NCI-H2227 (cell line): Measurements from ENCODE around the gene TLL1.

Experiments
- DNase-seq: peaks from one replicate; lab custom pipeline; 2025; ENCODE audit not compliant: unreplicated experiment; lab: John Stamatoyannopoulos, UW

Gene TLL1

GRCh38 chr4:166143227-166143626 is 270.2 kb downstream of the TLL1 start:
- DNase-seq, result no peak

GRCh38 chr4:166144607-166145006 is 271.6 kb downstream of the TLL1 start:
- DNase-seq, result no peak

GRCh38 chr4:166146806-166147540 is 273.9 kb downstream of the TLL1 start:
- DNase-seq, result peak; percentile 0
